Kidney epithelial cell (primary cell): ENCODE results near the gene SUPT3H. TPM values are rescaled to one million over a fixed set of nuclear protein-coding genes. Genes with fewer than 3 reads are reported as not detected.
"Not testable (repeated sequence)": the region's sequence is repeated elsewhere in the genome, so short reads cannot be mapped to it uniquely, and the experiment has no call there.

ENCODE experiments used
- DNase-seq: peaks from one replicate; pipeline ENCODE4 v3.0.0-alpha.2; 2010; ENCODE audit warnings: low read depth
- H3K27me3 ChIP-seq: 2 replicates; pipeline ENCODE4 v1.6.0; 2011; ENCODE audit warnings: low read length; ENCODE audit not compliant: control insufficient read depth, insufficient read depth
- H3K36me3 ChIP-seq: 2 replicates; pipeline ENCODE4 v1.5.1; 2011; ENCODE audit warnings: low read length; ENCODE audit not compliant: control insufficient read depth, insufficient read depth
- H3K4me3 ChIP-seq: 2 replicates; pipeline ENCODE4 v1.5.1; 2011; ENCODE audit warnings: low read depth, mild to moderate bottlenecking, control low read depth, low read length
- total RNA-seq: library from RNA; depleted of rRNA; stranded (reverse); fragments of >200 nt; gene quantifications from 2 replicates; pipeline ENCODE4 v1.2.3, GENCODE V29; 2015
- TF ChIP-seq, protein P1 (sequence below): IDR thresholded peaks from 2 replicates; pipeline ENCODE4 v1.5.1; 2011; ENCODE audit warnings: mild to moderate bottlenecking, moderate library complexity, low read length, control low read depth, inconsistent platforms; ENCODE audit not compliant: insufficient read depth, poor library complexity, severe bottlenecking

The SUPT3H gene
- total RNA-seq, 1 donor from 2014 or later = 18.3 TPM

DNA sequence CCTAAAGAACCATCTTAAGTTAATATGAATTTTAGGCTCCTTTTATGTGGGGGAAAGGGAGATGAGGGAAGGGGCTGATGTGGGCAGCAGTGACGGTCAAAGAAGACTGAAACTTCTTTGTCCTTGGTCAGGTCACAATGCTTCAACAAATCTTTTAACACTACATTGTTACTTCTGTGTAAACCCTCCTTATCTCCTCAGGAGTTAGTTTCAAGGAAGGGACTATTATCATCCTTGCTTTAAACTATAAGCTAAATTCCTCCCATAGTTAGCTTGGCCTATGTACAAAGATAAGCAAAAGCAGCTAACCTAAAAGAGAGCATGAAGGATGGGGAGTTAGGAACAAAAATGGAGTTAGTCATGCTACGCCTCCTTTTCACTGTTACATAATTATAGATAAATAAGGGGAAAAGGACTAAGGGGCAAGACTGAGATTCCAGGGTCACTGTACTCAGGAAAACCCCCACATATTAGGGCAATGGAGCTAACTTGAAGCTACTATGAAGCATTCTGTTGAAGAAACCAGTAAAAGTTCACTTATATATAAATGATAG is 222.3 kb downstream of the SUPT3H start:
- TF ChIP-seq, protein P1, sequence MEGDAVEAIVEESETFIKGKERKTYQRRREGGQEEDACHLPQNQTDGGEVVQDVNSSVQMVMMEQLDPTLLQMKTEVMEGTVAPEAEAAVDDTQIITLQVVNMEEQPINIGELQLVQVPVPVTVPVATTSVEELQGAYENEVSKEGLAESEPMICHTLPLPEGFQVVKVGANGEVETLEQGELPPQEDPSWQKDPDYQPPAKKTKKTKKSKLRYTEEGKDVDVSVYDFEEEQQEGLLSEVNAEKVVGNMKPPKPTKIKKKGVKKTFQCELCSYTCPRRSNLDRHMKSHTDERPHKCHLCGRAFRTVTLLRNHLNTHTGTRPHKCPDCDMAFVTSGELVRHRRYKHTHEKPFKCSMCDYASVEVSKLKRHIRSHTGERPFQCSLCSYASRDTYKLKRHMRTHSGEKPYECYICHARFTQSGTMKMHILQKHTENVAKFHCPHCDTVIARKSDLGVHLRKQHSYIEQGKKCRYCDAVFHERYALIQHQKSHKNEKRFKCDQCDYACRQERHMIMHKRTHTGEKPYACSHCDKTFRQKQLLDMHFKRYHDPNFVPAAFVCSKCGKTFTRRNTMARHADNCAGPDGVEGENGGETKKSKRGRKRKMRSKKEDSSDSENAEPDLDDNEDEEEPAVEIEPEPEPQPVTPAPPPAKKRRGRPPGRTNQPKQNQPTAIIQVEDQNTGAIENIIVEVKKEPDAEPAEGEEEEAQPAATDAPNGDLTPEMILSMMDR = no peak
- no peaks in the 10 kb centered on the region for H3K36me3 ChIP-seq
- H3K4me3 ChIP-seq = no peak overlapping the region
- no peaks in the 10 kb centered on the region for H3K27me3 ChIP-seq
- DNase-seq = no peak

DNA sequence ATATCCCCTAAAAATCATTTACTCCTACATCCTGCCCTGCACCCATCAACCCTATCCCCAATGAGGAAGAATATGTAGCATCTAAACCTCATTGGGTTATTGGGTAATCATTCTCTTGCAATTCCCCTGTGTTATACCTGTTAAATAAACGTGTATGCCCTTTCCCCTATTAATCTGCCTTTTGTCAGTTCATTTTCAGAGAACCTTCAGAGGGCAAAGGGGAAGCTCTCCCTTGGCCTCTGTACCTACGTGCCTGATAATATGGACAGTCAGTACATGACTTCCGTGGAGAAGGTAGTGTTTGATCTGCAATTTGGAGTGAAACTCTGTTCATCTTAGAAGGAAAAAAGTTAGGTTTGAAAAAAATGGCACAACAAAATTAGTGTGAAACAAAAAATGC is 223.1 kb downstream of the SUPT3H start:
- Histone ChIP-seq H3K36me3 (no peaks in the 10 kb centered on the region), H3K27me3 (no peaks in the 10 kb centered on the region), H3K4me3 (no peak overlapping the region)
- TF ChIP-seq, protein P1 = no peak
- no peak for DNase-seq

DNA sequence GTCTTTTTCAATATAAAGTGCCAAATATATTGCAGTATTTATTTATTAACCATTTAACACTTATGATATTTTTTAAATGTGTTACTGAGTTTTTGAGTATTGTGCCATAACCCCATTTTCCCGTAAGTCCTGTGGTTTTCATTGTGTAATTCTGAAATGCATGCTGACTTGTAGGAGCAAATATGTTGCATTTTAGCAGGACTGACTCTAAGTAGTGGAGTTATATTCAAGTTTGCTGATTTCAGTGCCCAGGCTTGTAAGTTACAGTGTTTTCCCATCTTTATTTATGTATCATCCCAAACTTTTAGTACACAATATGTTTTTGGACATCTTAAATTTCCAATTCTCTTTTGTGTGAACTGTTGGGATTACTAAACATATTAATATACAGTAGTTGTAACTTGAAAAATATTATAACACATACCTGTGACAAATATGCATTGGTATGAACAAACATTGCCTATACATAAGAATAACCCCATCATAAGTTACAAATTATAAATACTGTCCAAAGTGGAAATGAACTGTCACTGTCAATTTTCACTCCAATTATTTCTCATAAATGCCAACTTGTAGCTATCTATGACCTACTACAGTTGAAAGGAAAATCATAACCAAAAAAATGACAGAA is 228.9 kb downstream of the SUPT3H start:
- H3K4me3 ChIP-seq = no peak overlapping the region
- no peaks in the 10 kb centered on the region for H3K27me3 ChIP-seq
- H3K36me3 ChIP-seq = no peaks in the 10 kb centered on the region
- TF ChIP-seq, protein P1 = no peak
- no peak for DNase-seq

DNA sequence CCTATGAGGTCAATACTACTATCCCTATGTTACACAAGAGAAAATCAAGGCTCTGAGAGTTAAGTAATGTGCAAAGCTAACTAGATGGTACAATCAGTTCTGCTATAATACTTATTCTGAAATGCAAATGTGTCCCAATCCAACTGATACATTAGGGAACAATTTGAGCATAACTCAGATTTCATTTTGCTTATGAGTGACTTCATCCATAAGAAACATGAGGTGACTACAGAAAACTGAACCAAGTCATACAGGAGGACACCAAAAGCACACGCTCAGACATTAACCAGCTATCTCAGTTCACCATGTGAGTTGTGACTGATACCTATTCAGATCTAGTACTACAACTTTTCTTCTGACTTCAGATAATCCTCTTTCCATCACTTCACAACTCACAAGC is 229.5 kb downstream of the SUPT3H start:
- H3K27me3 ChIP-seq = no peaks in the 10 kb centered on the region
- no peak for DNase-seq
- TF ChIP-seq, protein P1 = no peak
- no peak overlapping the region for H3K4me3 ChIP-seq
- H3K36me3 ChIP-seq = no peaks in the 10 kb centered on the region

DNA sequence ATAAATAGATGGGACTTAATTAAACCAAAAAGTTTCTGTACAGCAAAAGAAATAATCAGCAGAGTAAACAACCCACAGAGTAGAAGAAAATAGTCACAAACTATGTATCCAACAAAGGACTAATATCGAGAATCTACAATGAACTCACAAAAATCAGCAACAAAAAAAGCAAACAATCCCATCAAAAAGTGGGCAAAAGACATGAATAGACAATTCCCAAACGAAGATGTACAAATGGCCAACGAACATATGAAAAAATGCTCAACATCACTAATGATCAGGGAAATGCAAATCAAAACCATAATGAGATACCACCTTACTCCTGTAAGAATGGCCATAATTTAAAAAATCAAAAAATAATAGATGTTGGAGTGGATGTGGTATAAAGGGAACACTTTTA is 232.1 kb downstream of the SUPT3H start:
- DNase-seq, H3K36me3 ChIP-seq, H3K27me3 ChIP-seq, H3K4me3 ChIP-seq: not testable (repeated sequence)

DNA sequence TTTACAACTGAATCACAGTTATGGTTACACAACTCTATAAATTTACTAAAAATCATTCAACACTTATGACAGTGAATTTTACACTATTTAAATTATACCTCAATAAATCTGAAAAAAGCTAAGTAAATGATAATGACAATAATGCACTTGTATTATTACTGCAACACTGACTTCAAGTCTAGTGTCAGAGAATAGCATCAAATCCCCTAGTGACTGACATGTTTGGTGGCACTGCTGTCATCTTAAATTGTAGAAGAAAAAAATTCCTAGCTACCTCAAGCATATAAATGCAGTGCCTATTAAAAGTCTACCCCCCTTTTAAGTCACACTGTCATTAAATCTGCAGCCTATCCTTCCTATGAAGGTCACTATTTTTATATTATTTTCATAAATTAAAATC is 239.0 kb downstream of the SUPT3H start:
- Histone ChIP-seq H3K27me3 (no peaks in the 10 kb centered on the region), H3K4me3 (no peak overlapping the region), H3K36me3 (no peaks in the 10 kb centered on the region)
- DNase-seq = no peak
- TF ChIP-seq, protein P1 = no peak
